Measurements from ENCODE around the gene SETD3. TPM values are rescaled to one million over a fixed set of nuclear protein-coding genes. Genes with fewer than 3 reads are reported as not detected.

The SETD3 gene
- total and polyA plus RNA-seq, 2 of the 8 experiments (the other 6 are each of a cell fraction or from before 2014, with no cell fraction given): 24.0 to 64.0 TPM

- TF ChIP-seq ATF3 (IDR thresholded peaks at IDR 0.05; ENCODE audit: insufficient read depth, low read depth, low read length): no peak
- no peak for TF ChIP-seq ASH2L (IDR thresholded peaks at IDR 0.05; ENCODE audit: low read length)
- no peak for TF ChIP-seq CHD7 (IDR thresholded peaks at IDR 0.05; ENCODE audit: insufficient replicate concordance, low read length)
Measured at GRCh38 chr14:99380402-99380801, 100.3 kb downstream of the SETD3 start (continued).

Measured in H1 (cell line).